LHCN-M2 (cell line): ENCODE data around the gene ITPRIP. TPM values are rescaled to one million over a fixed set of nuclear protein-coding genes. Genes with fewer than 3 reads are reported as not detected.

Experiments used
- total RNA-seq: library from RNA; depleted of rRNA; stranded (reverse); fragments of >200 nt; gene quantifications from 2 replicates; pipeline ENCODE4 v1.2.3, GENCODE V29; 2014; rRNA removed

Gene ITPRIP
- total RNA-seq, 1 experiment from 2014 or later, result 20.0 TPM

Other genes starting within 250 kb of the ITPRIP start
- 13.1 and 14.9 TPM in 2 replicates for gene SFR1, start 216.3 kb downstream of the ITPRIP start, total RNA-seq
- 0.06 TPM in 1 of 2 replicates, not detected in the other for gene CFAP43, start 106.1 kb downstream of the ITPRIP start, total RNA-seq
- gene GSTO1, start 83.6 kb downstream of the ITPRIP start, total RNA-seq, result 211 and 248 TPM in 2 replicates
- 0.38 and 0.46 TPM in 2 replicates for gene GSTO2, start 69.3 kb downstream of the ITPRIP start, total RNA-seq
- 1.4 TPM in 2 replicates for gene CFAP58, start 15.4 kb upstream of the ITPRIP start, total RNA-seq